Suprapubic skin (tissue), 3 donors: Measurements from ENCODE around the gene UBA1.

Experiments
- POLR2A ChIP-seq, 2 donors: fragments of 450-650 bp; IDR thresholded peaks; one replicate each; pipeline ENCODE4 v1.6.1; 2017; ENCODE audit warnings: antibody characterized with exemption in 2 of 2, mild to moderate bottlenecking in 2 of 2, moderate library complexity in 2 of 2
- TF ChIP-seq, protein P1 (sequence below), 2 donors: fragments of 200-600 bp in 1 of 2; fragments of 450-650 bp in 1 of 2; sonication (generic) in 1 of 2; IDR thresholded peaks; one replicate each; pipeline ENCODE4 v1.5.1; 2016 to 2019; ENCODE audit warnings: antibody characterized with exemption in 2 of 2, mild to moderate bottlenecking in 1 of 2, moderate library complexity in 1 of 2

GRCh38 chrX:47174846-47175587, 18.6 kb upstream of the UBA1 start:
- TF ChIP-seq POLR2A (IDR thresholded peaks at IDR 0.05), result no peak
- TF ChIP-seq, protein P1, sequence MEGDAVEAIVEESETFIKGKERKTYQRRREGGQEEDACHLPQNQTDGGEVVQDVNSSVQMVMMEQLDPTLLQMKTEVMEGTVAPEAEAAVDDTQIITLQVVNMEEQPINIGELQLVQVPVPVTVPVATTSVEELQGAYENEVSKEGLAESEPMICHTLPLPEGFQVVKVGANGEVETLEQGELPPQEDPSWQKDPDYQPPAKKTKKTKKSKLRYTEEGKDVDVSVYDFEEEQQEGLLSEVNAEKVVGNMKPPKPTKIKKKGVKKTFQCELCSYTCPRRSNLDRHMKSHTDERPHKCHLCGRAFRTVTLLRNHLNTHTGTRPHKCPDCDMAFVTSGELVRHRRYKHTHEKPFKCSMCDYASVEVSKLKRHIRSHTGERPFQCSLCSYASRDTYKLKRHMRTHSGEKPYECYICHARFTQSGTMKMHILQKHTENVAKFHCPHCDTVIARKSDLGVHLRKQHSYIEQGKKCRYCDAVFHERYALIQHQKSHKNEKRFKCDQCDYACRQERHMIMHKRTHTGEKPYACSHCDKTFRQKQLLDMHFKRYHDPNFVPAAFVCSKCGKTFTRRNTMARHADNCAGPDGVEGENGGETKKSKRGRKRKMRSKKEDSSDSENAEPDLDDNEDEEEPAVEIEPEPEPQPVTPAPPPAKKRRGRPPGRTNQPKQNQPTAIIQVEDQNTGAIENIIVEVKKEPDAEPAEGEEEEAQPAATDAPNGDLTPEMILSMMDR (IDR thresholded peaks at IDR 0.05), result no peak
